Skeletal muscle satellite cell (primary cell): ENCODE measurements around the gene DHFR. TPM values are rescaled to one million over a fixed set of nuclear protein-coding genes. Genes with fewer than 3 reads are reported as not detected.
"Not testable (repeated sequence)": the region's sequence is repeated elsewhere in the genome, so short reads cannot be mapped to it uniquely, and the experiment has no call there.

Experiments used
- H3K27me3 ChIP-seq: 2 replicates; pipeline ENCODE4 v1.7.0; 2013; ENCODE audit warnings: low read length; ENCODE audit not compliant: control insufficient read depth, insufficient read depth
- H3K36me3 ChIP-seq: 2 replicates; pipeline ENCODE4 v1.7.0; 2013; ENCODE audit warnings: mild to moderate bottlenecking, control low read depth, low read length; ENCODE audit not compliant: insufficient read depth
- H3K4me1 ChIP-seq: 2 replicates; pipeline ENCODE4 v1.7.0; 2013; ENCODE audit warnings: low read length; ENCODE audit not compliant: control insufficient read depth, insufficient read depth
- H3K4me2 ChIP-seq: 2 replicates; pipeline ENCODE4 v1.7.0; 2013; ENCODE audit warnings: mild to moderate bottlenecking, low read length
- H3K4me3 ChIP-seq: 2 replicates; pipeline ENCODE4 v1.7.0; 2013; ENCODE audit warnings: low read length
- H3K9ac ChIP-seq: 2 replicates; pipeline ENCODE4 v1.7.0; 2013; ENCODE audit warnings: mild to moderate bottlenecking, low read depth, low read length, moderate library complexity
- H3K9me3 ChIP-seq: replicated peaks from 2 replicates; pipeline ENCODE4 v1.7.0; 2013; ENCODE audit warnings: mild to moderate bottlenecking, control low read depth, low read length
- small RNA-seq: library from RNA; depleted of rRNA; stranded (forward); fragments of <200 nt; gene quantifications from one replicate; pipeline ENCODE3, GENCODE V24; 2012

Gene DHFR

DNA sequence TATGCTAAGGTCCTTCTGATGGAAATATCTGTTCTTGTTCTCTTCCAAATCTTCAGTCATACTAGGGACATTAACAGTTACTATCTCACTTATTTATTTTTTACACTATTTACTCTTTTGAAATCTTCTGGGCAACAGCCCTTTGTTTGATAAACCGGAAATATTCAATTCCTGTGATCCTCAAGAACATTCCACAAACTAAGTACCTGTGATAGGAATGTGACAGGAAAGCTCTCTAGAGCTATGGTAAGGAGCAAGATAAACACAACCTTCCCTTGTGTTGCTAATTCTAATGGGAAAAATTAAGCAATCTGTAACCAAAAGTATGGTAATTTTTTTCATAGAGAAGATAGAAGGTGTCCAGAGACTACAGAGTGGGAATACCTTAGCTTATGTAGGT, 62.7 kb downstream of the DHFR start:
- Histone ChIP-seq H3K9ac (no peak overlapping the region), H3K4me1 (no peaks in the 10 kb centered on the region), H3K4me3 (no peak overlapping the region), H3K9me3 (no peaks in the 10 kb centered on the region), H3K4me2 (no peak overlapping the region), H3K27me3 (no peaks in the 10 kb centered on the region), H3K36me3 (no peaks in the 10 kb centered on the region)

DNA sequence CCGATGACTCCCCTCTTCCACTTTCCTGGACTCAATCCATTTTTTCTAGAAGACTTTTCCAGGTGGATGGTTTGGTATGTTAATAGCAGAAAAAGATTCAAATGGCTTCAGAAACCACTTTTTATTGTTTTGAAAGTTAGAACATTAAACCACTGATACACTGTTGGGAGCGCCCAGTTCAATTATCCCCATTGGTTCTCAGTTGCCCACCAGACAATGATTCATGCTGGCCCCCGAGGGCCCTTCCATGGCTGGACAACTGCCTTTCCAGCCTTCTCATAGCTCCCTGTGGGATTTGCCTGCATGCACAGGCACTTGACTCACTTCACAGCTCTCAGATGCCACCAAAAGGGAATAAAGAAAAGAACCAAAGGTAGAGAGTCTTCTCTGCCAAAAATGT, 63.4 kb downstream of the DHFR start:
- Histone ChIP-seq H3K27me3 (no peaks in the 10 kb centered on the region), H3K36me3 (no peaks in the 10 kb centered on the region), H3K9ac (no peak overlapping the region), H3K9me3 (no peaks in the 10 kb centered on the region), H3K4me1 (no peaks in the 10 kb centered on the region), H3K4me2 (no peak overlapping the region), H3K4me3 (no peak overlapping the region)

DNA sequence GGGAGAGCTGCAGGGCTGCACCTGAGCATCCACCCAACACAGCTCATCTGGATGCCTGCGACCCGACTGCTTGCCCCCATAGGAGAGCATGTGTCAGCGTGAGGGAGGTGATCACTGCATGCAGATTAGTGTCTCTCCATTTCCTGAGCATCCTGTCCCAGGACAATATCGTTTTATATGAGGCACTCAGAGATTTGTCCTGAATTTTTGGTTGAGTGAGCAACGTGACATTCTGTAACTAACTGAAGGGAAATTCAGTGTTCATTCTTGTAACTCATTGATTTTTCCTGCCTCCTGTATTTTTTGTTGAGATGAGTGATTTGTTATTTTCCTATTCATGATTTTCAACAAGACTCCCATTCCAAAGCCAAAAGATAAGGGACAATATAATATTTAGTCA, 64.0 kb downstream of the DHFR start:
- Histone ChIP-seq H3K36me3 (no peaks in the 10 kb centered on the region), H3K4me2 (no peak overlapping the region), H3K4me1 (no peaks in the 10 kb centered on the region), H3K9ac (no peak overlapping the region), H3K27me3 (no peaks in the 10 kb centered on the region), H3K9me3 (no peaks in the 10 kb centered on the region), H3K4me3 (no peak overlapping the region)

GRCh38 chr5:80588858-80589540, 65.8 kb downstream of the DHFR start:
- Histone ChIP-seq H3K9me3 (no peaks in the 10 kb centered on the region), H3K4me2 (no peak overlapping the region), H3K4me3 (no peak overlapping the region), H3K36me3 (no peaks in the 10 kb centered on the region), H3K27me3 (no peaks in the 10 kb centered on the region), H3K4me1 (no peaks in the 10 kb centered on the region), H3K9ac (no peak overlapping the region)

DNA sequence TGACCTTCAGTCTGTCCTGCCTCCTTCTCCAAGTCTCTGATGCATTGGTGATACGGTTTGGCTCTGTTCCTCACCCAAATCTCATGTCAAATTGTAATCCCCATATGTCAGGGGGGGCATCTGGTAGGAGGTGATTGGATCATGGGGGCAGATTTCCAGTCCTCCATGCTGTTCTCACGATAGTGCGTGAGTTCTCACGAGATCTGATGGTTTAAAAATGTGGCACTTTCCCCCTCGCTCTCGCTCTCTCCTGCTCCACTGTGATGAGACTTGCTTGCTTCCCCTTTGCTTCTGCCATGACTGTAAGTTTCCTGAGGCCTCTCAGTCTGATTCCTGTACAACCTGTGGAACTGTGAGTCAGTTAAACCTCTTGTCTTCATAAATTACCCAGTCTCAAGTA, 70.0 kb downstream of the DHFR start:
- Histone ChIP-seq H3K4me3 (no peak overlapping the region), H3K36me3 (no peaks in the 10 kb centered on the region), H3K9me3 (no peaks in the 10 kb centered on the region), H3K4me1 (no peaks in the 10 kb centered on the region), H3K27me3 (no peaks in the 10 kb centered on the region), H3K9ac (no peak overlapping the region), H3K4me2 (no peak overlapping the region)

DNA sequence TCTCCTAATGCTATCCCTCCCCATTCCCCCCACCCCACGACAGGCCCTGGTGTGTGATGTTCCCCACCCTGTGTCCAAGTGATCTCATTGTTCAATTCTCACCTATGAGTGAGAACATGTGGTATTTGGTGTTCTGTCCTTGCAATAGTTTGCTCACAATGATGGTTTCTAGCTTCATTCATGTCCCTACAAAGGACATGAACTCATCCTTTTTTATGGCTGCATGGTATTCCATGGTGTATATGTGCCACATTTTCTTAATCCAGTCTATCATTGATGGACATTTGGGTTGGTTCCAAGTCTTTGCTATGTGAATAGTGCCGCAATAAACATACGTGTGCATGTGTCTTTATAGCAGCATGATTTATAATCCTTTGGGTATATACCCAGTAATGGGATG, 74.5 kb downstream of the DHFR start:
- not testable (repeated sequence) for H3K9ac ChIP-seq, H3K36me3 ChIP-seq, H3K4me3 ChIP-seq, H3K4me2 ChIP-seq, H3K9me3 ChIP-seq, H3K4me1 ChIP-seq
- H3K27me3 ChIP-seq: peaks cover 13% of the 10 kb centered on the region

DNA sequence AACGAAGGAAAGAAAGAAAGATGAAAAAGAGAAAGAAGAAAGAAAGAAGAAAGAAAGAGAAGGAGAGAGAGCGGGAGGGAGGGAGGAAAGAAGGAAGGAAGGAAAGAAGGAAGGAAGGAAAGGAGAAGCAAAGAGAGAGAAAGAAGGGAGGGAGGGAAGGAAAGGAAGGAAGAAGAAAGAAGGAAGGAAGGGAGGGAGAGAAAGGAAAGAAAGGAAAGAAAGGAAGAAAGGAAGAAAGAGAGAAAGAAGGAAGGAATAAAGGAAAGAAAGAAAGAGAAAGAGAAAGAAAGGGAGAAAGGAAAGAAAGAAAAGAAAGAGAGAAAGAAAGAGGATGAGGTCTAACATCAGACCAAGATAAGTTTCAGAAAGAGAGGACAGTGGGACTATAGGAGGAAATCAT, 75.7 kb downstream of the DHFR start:
- H3K36me3 ChIP-seq: no peaks in the 10 kb centered on the region
- H3K9me3 ChIP-seq: no peaks in the 10 kb centered on the region
- no peak overlapping the region for H3K4me3 ChIP-seq
- H3K4me1 ChIP-seq: no peaks in the 10 kb centered on the region
- peaks cover 22% of the 10 kb centered on the region for H3K27me3 ChIP-seq
- no peak overlapping the region for H3K4me2 ChIP-seq
- no peak overlapping the region for H3K9ac ChIP-seq

GRCh38 chr5:80577707-80578106, 77.1 kb downstream of the DHFR start:
- Histone ChIP-seq H3K4me1 (no peaks in the 10 kb centered on the region), H3K4me2 (no peak overlapping the region), H3K36me3 (no peaks in the 10 kb centered on the region), H3K4me3 (no peak overlapping the region), H3K27me3 (peaks cover 23% of the 10 kb centered on the region), H3K9ac (no peak overlapping the region), H3K9me3 (no peaks in the 10 kb centered on the region)

DNA sequence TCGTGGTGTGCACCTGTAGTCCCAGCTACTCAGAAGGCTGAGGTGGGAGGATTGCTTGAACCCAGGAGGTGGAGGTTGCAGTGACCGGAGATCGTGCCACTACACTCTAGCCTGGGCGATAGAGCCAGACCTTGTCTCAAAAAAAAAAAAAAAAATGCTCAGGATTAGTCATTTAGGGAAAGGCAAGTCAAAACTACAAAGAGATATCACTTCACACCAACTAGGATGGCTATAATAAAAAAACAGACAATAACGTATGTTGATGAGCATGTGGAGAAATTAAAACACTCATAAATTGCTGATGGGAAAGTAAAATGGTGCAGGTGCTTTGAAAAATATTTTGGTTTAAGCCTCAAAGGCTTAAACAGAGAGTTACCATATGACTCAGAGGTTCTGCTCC, 78.4 kb downstream of the DHFR start:
- H3K4me2 ChIP-seq: no peak overlapping the region
- H3K27me3 ChIP-seq: peaks cover 35% of the 10 kb centered on the region
- H3K9me3 ChIP-seq: no peaks in the 10 kb centered on the region
- H3K4me1 ChIP-seq: no peaks in the 10 kb centered on the region
- no peak overlapping the region for H3K4me3 ChIP-seq
- no peaks in the 10 kb centered on the region for H3K36me3 ChIP-seq
- H3K9ac ChIP-seq: no peak overlapping the region

Small RNAs within 50 kb of the gene (small RNA-seq; reads per million reads assigned to genes)
- gene DBIP2 (not detected), gene MTRNR2L2 (not detected)
